K562 (cell line): ENCODE results near the gene RSPH1. TPM values are rescaled to one million over a fixed set of nuclear protein-coding genes. Genes with fewer than 3 reads are reported as not detected.

ENCODE experiments used
- ATF3 ChIP-seq, 2 experiments: fragments of 450-650 bp in 1 of 2; sonication (generic) in 1 of 2; formaldehyde crosslinking in 1 of 2; IDR thresholded peaks in 1 of 2; conservative IDR thresholded peaks in 1 of 2; 2 replicates each; pipeline versions ENCODE4 v1.6.1 to v1.8.1; 2016 to 2023; ENCODE audit warnings: mild to moderate bottlenecking in 2 of 2, moderate library complexity in 2 of 2, inconsistent platforms in 1 of 2, missing genetic modification reagents in 1 of 2
- BCOR ChIP-seq: fragments of 450-650 bp; IDR thresholded peaks from 2 replicates; pipeline ENCODE4 v1.6.1; 2016
- HIVEP1 ChIP-seq: fragments of 250-450 bp; sonication (Bioruptor Pico); IDR thresholded peaks from 2 replicates; pipeline ENCODE4 v1.4.0; 2020; ENCODE audit warnings: mild to moderate bottlenecking
- JUNB ChIP-seq: fragments of 450-650 bp; formaldehyde crosslinking; conservative IDR thresholded peaks from 2 replicates; pipeline ENCODE4 v1.4.0; 2020; ENCODE audit warnings: mild to moderate bottlenecking
- NBN ChIP-seq: fragments of 450-650 bp; IDR thresholded peaks from 2 replicates; pipeline ENCODE4 v1.6.1; 2016; ENCODE audit warnings: low read depth, mild to moderate bottlenecking
- ZNF121 ChIP-seq: sonication (generic); formaldehyde crosslinking; conservative IDR thresholded peaks from 2 replicates; pipeline ENCODE4 v1.8.0; 2022; ENCODE audit warnings: missing genetic modification reagents
- ZNF263 ChIP-seq: sonication (generic); formaldehyde crosslinking; IDR thresholded peaks from 2 replicates; pipeline ENCODE4 v1.8.0; 2022; ENCODE audit warnings: mild to moderate bottlenecking, missing genetic modification reagents, borderline replicate concordance
- polyA plus RNA-seq, 8 experiments: library from polyadenylated mRNA; depleted of rRNA in 4 of 8; stranded (reverse) in 5 of 8; unstranded in 3 of 8; fragments of >200 nt; fragmentation: Nextera tagmentation in 2 of 8; fragmentation: Illumina TruSeq in 1 of 8; extraction: Ambion mirVana in 2 of 8; extraction: Trizol in 1 of 8; gene quantifications; 2 replicates each; pipeline versions ENCODE4 v1.2.1 to v1.2.3, GENCODE V29; 2011 to 2014; ENCODE audit warnings: inconsistent platforms in 1 of 8, missing spikeins in 1 of 8
- total RNA-seq, 7 experiments: library from RNA; depleted of rRNA in 6 of 7; stranded (reverse); fragments of >200 nt in 6 of 7; fragmentation: Illumina TruSeq in 2 of 7; extraction: Trizol in 2 of 7; gene quantifications; 2 replicates each; pipeline versions ENCODE4 v1.2.1 to v1.2.3, GENCODE V29; 2011 to 2021; ENCODE audit warnings: low replicate concordance in 1 of 7
- TF ChIP-seq, protein P1 (sequence below): fragments of 450-650 bp; IDR thresholded peaks from 2 replicates; pipeline ENCODE4 v1.6.1; 2014; ENCODE audit warnings: low read depth, mild to moderate bottlenecking, moderate library complexity, borderline replicate concordance

Gene RSPH1
- total and polyA plus RNA-seq, 9 of the 15 experiments (the other 6 are each of a cell fraction or from before 2014, with no cell fraction given): 0.17 TPM; not detected in 8

GRCh38 chr21:42438316-42439205 is 57.5 kb downstream of the RSPH1 start (continued):
- TF ChIP-seq, protein P1, sequence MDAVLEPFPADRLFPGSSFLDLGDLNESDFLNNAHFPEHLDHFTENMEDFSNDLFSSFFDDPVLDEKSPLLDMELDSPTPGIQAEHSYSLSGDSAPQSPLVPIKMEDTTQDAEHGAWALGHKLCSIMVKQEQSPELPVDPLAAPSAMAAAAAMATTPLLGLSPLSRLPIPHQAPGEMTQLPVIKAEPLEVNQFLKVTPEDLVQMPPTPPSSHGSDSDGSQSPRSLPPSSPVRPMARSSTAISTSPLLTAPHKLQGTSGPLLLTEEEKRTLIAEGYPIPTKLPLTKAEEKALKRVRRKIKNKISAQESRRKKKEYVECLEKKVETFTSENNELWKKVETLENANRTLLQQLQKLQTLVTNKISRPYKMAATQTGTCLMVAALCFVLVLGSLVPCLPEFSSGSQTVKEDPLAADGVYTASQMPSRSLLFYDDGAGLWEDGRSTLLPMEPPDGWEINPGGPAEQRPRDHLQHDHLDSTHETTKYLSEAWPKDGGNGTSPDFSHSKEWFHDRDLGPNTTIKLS: no peak
- no peak for TF ChIP-seq BCOR
- no peak for TF ChIP-seq NBN
- TF ChIP-seq ZNF121 (CRISPR knock-in tag): no peak
- TF ChIP-seq ATF3 (IDR thresholded peaks at IDR 0.05): no peak
- no peak for TF ChIP-seq ATF3 (CRISPR knock-in tag; conservative IDR thresholded peaks at IDR 0.05)
- TF ChIP-seq HIVEP1 (CRISPR knock-in tag): no peak
- TF ChIP-seq ZNF263 (CRISPR knock-in tag): no peak
- TF ChIP-seq JUNB (CRISPR knock-in tag): no peak
